ENCODE data around the gene ABCC11. TPM values are rescaled to one million over a fixed set of nuclear protein-coding genes. Genes with fewer than 3 reads are reported as not detected.

Gene ABCC11
- total RNA-seq, 6 experiments from 2014 or later, result 2.1 to 7.6 (median 3.3) TPM

GRCh38 chr16:48291754-48292153, 44.4 kb upstream of the ABCC11 start:
- peaks cover 0 to 53% (median 25%) of the 10 kb centered on the region in 4 donors for H3K36me3 ChIP-seq
- H3K27me3 ChIP-seq, result no peaks in the 10 kb centered on the region
- ATAC-seq, result no peak
- WGBS (ENCODE audit: insufficient coverage, low coverage, low lambda C conversion rate, missing lambda C conversion rate), result 79% methylated on average over 4 of the region's 4 CpGs
- no peak overlapping the region for H3K27ac ChIP-seq
- H3K4me1 ChIP-seq, result no peaks in the 10 kb centered on the region
- H3K4me3 ChIP-seq, result no peak overlapping the region
- DNase-seq, result no peak
- intact Hi-C loops (cut with DNase I), result no loop called here
- no peak for TF ChIP-seq CTCF (IDR thresholded peaks at IDR 0.05)
- TF ChIP-seq POLR2A (IDR thresholded peaks at IDR 0.05), result no peak
- H3K9me3 ChIP-seq, result no peaks in the 10 kb centered on the region

- no peak for ATAC-seq
Measured at GRCh38 chr16:48291303-48291702, 44.0 kb upstream of the ABCC11 start.

GRCh38 chr16:48287239-48287638, 39.9 kb upstream of the ABCC11 start:
- ATAC-seq (no peak), DNase-seq (no peak)
- intact Hi-C loops (cut with DNase I), result no loop called here
- no peak for TF ChIP-seq CTCF (IDR thresholded peaks at IDR 0.05)
- no peak for TF ChIP-seq POLR2A (IDR thresholded peaks at IDR 0.05)
- no peaks in the 10 kb centered on the region for H3K27me3 ChIP-seq
- no peak overlapping the region for H3K4me3 ChIP-seq
- H3K36me3 ChIP-seq, result peaks cover 0 to 44% (median 12%) of the 10 kb centered on the region in 4 donors
- H3K27ac ChIP-seq, result no peak overlapping the region
- no peaks in the 10 kb centered on the region for H3K9me3 ChIP-seq
- peaks cover 0 to 9% (median 3%) of the 10 kb centered on the region in 4 donors for H3K4me1 ChIP-seq

More at GRCh38 chr16:48291303-48291702, 44.0 kb upstream of the ABCC11 start:
- intact Hi-C loops (cut with DNase I), result no loop called here
- DNase-seq, result no peak
- no peak overlapping the region for H3K27ac ChIP-seq
- TF ChIP-seq POLR2A (IDR thresholded peaks at IDR 0.05), result no peak
- TF ChIP-seq CTCF (IDR thresholded peaks at IDR 0.05), result no peak
- no peaks in the 10 kb centered on the region for H3K27me3 ChIP-seq
- H3K4me3 ChIP-seq, result no peak overlapping the region
- H3K9me3 ChIP-seq, result no peaks in the 10 kb centered on the region
- H3K4me1 ChIP-seq, result no peaks in the 10 kb centered on the region
- H3K36me3 ChIP-seq, result peaks cover 0 to 53% (median 22%) of the 10 kb centered on the region in 4 donors
- WGBS (ENCODE audit: insufficient coverage, low coverage, low lambda C conversion rate, missing lambda C conversion rate), result 93% methylated on average over 3 of the region's 3 CpGs

GRCh38 chr16:48284772-48285409, 37.6 kb upstream of the ABCC11 start:
- intact Hi-C loops (cut with DNase I), result no loop called here
- H3K9me3 ChIP-seq, result no peaks in the 10 kb centered on the region
- peaks cover 0 to 31% (median 8%) of the 10 kb centered on the region in 4 donors for H3K36me3 ChIP-seq
- H3K4me1 ChIP-seq, result peaks cover 0 to 9% (median 3%) of the 10 kb centered on the region in 4 donors
- H3K27ac ChIP-seq, result no peak overlapping the region
- TF ChIP-seq POLR2A (IDR thresholded peaks at IDR 0.05) (no peak), CTCF (IDR thresholded peaks at IDR 0.05) (no peak)
- ATAC-seq (peak in 3 of 4 donors; percentile 39 to 56 (median 54)), DNase-seq (no peak)
- no peak overlapping the region for H3K4me3 ChIP-seq
- 55% methylated on average over 4 of the region's 4 CpGs for WGBS (ENCODE audit: insufficient coverage, low coverage, low lambda C conversion rate, missing lambda C conversion rate)
- H3K27me3 ChIP-seq, result no peaks in the 10 kb centered on the region

All from right lobe of liver (tissue), 6 donors.